HL-60/S4 treated with retinoic acid at 250 ng/mL for 4 days and 3 days (cell line): ENCODE measurements around the gene PDE9A.

Experiments
- in situ Hi-C: fragments of 300-500 bp; cut with MboI; formaldehyde crosslinking; loops from 2 replicates; pipeline ENCODE4 v1.7.0; 2022; ENCODE audit warnings: low sequenced_read_pairs

The PDE9A gene

GRCh38 chr21:42684109-42684916, 30.9 kb downstream of the PDE9A start:
- in situ Hi-C loops = no loop called here

DNA sequence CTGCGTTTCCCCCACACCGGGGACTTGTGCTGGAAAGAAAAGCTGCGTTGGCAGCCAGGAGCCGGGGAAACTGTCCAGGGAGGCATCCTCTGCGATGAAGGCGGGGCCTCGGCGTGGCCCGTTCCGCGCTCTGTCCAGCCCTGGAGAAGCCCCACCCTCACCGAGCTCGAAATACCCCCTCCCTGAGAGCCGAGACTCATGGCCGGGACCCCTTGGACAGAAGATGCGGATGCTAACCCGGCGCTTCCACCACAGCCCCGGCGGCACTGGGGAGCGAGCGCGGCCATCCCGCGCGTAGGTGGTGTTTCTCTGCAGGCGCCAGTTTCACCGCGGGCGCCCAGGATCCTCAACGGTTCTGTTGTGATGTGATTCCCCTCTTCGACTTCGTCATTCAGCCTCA, 31.6 kb downstream of the PDE9A start:
- in situ Hi-C loops = no loop called here

DNA sequence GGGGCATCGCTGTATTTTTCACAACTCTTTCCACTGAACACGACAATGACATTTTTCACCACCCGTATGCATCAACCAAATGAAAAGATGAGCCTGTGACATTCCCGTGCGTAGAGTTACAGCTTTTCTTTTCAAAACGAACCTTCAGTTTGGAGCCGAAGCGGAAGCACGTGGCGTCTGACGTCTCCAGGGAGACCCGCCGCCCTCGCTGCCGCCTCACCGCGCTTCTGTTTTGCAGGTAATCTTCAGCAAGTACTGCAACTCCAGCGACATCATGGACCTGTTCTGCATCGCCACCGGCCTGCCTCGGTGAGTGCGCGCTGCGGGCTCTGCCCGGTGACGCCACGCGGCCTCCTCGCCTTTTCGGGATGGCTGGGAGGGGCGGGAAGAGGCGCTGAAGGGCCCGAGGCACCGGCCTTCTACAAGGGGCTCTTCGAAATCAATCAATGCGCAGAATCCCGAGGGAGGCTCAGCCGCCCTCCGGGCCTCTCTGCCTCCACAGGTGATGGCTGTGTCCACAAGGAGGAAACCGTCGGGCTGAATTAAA, 32.6 kb downstream of the PDE9A start:
- in situ Hi-C loops = no loop called here

GRCh38 chr21:42687796-42688195, 34.4 kb downstream of the PDE9A start:
- in situ Hi-C loops = no loop called here

DNA sequence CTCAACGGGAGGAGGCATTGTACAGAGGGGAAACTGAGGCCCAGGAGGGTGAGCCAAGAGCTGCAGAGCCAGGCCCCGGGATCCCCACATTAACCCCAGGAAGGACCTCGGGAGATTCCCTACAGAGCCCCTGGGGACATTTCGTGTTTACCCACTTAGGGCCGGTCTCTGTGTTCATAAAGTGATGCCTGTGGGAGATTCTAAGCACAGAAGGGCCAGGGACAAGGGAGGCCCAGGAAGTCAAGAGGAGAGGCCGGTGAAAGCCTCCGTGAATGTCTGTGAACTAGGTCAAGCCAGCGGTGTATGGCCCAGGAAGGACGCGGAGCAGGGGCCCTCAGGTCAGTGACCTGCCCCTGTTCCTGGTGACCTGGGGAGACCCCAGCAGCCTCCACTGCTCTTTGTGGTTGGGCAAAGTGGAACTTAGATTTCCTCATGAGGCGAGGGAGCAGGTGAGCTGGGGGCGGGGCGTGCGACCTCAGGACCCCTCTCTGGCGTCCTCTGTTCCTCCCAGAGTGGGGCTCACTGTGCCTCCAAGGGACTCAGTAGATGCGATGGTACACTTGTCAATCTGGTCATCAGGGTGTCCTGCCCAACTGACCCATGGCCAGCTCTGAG, 34.9 kb downstream of the PDE9A start:
- in situ Hi-C loops = no loop called here

DNA sequence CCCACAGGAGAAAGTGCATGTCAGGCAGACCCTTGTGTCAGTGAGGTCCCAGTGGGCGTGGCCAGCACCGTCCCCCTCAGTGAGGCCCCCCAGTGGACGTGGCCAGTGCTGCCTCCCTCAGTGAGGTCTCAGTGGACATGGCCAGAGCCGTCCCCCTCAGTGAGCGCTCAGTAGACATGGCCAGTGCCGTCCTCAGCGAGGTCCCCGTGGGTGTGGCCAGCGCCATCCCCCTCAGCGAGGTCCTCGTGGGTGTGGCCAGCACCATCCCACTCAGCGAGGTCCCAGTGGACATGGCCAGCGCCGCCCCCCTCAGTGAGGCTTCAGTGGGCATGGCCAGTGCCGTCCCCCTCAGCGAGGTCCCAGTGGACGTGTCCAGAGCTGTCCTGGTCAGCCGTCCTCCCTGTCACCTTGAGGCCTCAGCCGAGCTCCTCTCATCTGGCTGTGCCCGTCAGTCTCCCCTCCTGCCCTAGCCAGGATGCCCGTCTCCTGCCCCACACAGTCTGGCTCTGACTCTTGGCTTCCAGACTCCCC, 35.5 kb downstream of the PDE9A start:
- in situ Hi-C loops = no loop called here

DNA sequence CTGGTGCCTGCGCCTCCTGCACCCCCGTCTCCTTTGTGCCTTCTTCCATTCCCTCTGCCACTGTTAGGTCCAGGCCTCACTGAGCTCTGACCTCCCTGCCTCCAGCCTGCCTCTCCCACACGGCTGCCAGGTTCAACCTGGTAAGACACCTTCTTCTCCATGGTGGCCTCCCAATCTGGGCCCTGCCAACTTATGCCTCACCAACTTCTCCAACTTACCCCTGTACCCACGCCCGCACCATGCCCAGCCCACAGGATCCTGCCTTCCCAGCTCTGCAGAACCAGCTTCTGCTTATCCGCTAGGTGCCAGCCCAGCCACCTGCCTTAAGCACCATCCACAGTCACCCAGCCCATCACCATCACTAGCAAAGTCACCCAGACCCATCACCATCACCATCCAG, 37.2 kb downstream of the PDE9A start:
- in situ Hi-C loops = no loop called here

- in situ Hi-C loops = no loop called here
Observed at GRCh38 chr21:42691901-42692559, 38.6 kb downstream of the PDE9A start.

GRCh38 chr21:42692688-42693087, 39.3 kb downstream of the PDE9A start:
- in situ Hi-C loops = no loop called here

- in situ Hi-C loops = no loop called here
Observed at GRCh38 chr21:42694751-42695696, 41.6 kb downstream of the PDE9A start.

- in situ Hi-C loops = no loop called here
Observed at GRCh38 chr21:42695697-42696380, 42.4 kb downstream of the PDE9A start.

- in situ Hi-C loops = no loop called here
Observed at GRCh38 chr21:42696501-42697040, 43.1 kb downstream of the PDE9A start.

DNA sequence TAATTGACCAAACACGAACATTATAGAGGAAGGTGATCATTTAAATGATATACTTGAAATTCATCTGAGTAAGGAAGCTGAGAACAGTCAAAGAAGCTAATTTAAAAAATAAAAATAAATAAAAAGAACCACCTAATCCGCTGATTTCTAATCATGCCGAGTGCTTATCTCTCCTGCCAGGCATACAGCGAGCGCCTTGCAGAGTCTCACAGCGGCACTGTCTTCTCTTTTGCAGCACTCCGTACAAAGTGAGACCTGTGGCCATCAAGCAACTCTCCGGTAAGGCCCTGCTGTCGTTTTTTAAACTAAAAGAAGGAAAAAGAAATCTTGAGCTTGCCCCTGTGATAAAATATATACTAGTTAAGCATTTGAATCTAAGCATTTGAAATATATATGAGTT, 45.3 kb downstream of the PDE9A start:
- in situ Hi-C loops = no loop called here

- in situ Hi-C loops = no loop called here
Observed at GRCh38 chr21:42699196-42699595, 45.8 kb downstream of the PDE9A start.

DNA sequence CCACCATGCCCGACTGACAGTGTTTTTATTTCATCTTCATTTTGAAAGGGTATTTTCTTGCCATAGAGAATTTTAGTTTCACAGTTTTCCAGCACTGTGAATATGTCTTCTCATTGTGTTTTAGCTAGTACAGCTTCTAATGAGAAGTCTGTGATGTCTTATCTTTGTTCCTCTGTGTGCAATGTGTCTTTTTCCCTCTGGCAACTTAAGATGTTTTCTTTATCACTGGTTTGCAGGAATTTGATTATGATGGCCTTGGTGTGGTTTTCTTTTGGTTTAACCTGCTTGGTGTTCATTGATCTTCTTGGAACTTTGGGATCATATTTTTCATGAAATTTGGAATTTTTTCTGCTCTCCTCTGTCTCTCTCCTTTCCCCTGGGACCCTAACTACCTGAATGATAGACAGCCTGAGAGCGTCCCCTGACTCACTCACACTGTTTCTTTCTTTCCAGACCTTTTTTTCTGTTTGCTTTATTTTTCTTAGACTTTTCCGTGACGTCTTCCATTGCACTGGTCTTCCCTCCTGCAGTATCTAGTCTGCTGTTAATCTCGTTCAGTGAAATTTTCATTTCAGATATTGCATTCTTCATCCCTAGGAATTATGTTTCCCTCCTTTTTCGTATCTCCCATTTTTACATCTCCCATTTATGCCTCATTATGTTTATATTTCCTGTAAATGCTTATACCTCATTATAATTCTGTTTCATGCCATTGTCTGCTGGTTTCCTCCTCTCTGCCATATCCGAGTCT, 48.5 kb downstream of the PDE9A start:
- in situ Hi-C loops = no loop called here

- in situ Hi-C loops = no loop called here
Observed at GRCh38 chr21:42702720-42703119, 49.3 kb downstream of the PDE9A start.

- in situ Hi-C loops = no loop called here
Observed at GRCh38 chr21:42703136-42703908, 49.9 kb downstream of the PDE9A start.

DNA sequence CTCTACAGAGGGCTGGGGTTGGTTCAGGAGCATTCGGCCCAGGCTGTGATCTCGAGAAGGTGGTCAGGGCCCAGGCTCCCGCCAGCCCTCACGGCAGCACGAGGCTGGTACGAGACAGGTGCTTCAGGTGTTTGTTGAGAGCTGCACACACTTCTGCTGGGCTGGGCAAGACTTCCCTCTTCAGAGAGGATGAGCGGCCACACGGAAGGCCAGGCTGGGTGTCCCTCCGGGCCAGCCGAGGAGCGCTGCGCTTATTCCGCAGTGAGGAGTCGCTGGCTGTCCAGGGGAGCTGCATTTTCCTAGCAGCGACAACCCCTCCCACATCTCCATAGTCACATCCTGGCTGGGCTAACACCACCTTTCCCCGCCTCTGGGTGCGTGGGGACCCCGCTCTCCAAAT, 50.5 kb downstream of the PDE9A start:
- in situ Hi-C loops = no loop called here
